HL-60 (cell line): ENCODE measurements around the gene DDOST.

ENCODE experiments used
- DNase-seq, 2 experiments: peaks; one replicate each; pipeline ENCODE4 v3.0.0-alpha.2; 2010 to 2020; ENCODE audit warnings: low read depth in 1 of 2, low spot score in 1 of 2
- H3K27ac ChIP-seq: fragments of 250-450 bp; sonication (Bioruptor Pico); replicated peaks from 2 replicates; pipeline ENCODE4 v1.5.1; 2020; ENCODE audit warnings: mild to moderate bottlenecking, moderate library complexity
- H3K27me3 ChIP-seq: fragments of 250-450 bp; sonication (Bioruptor Pico); 2 replicates; pipeline ENCODE4 v1.5.1; 2021; ENCODE audit warnings: mild to moderate bottlenecking, moderate library complexity; ENCODE audit not compliant: insufficient read depth, poor library complexity, severe bottlenecking
- H3K4me3 ChIP-seq: replicated peaks from 2 replicates; pipeline ENCODE4 v1.5.1; 2011; ENCODE audit warnings: mild to moderate bottlenecking, control low read depth, low read length; ENCODE audit not compliant: insufficient read depth
- GABPA ChIP-seq: IDR thresholded peaks from 2 replicates; pipeline ENCODE4 v1.6.1; 2012; ENCODE audit warnings: low read depth
- POLR2AphosphoS5 ChIP-seq: IDR thresholded peaks from 2 replicates; pipeline ENCODE4 v1.6.1; 2012; ENCODE audit warnings: low read depth
- TF ChIP-seq, protein P1 (sequence below): IDR thresholded peaks from 2 replicates; pipeline ENCODE4 v1.6.1; 2012; ENCODE audit warnings: low read depth; ENCODE audit not compliant: insufficient replicate concordance

DDOST gene

DNA sequence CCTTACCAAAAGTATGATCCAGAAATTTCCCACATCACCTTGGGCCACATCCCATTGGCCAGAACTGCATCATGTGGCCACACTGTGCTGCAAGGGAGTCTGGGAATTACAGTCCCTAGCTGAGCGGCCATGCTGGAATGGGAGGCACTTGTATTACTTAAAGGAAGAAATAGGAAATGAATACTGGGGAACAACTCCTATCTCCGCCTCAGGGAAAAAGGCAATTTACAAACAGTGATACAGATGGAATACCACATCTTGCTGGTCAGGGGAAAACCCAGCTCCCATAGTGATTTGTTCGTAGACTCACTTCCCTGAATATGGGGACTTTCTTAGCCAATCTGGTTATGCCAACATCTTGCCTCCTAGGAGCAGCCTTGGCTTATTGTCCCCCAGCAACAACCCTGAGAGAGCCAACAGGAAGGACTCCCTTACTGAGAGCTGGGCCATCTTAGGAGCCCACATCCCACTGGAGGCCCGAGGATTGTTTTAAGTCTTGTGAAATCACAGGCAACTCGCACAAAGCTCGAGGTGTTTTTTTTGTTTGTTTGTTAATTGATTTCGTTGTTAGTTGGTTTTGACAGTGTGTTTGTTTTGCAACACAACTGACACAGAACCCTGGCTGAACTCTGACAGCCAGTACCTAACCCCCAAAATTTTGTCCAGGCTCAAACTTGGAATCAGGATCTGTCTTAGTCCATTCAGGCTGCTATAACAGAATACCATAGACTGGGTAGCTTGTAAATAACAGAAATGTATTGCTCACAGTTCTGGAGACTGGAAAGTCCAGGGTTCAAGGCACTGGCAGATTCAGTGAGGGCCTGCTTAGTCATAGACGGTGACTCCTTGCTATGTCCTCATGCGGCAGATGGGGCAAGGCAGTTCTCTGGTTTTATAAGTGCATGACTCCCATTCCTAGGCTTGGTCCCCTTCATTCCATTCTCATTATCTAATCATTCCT is 57.4 kb downstream of the DDOST start:
- peak in 1 of 2 experiments; percentile 73 for DNase-seq
- Histone ChIP-seq H3K27me3 (no peaks in the 10 kb centered on the region), H3K27ac (peak overlapping the region; percentile 79), H3K4me3 (no peak overlapping the region)
- no peak for TF ChIP-seq GABPA

- DNase-seq = peak in 1 of 2 experiments; percentile 78
- peak overlapping the region; percentile 79 for H3K27ac ChIP-seq
- no peaks in the 10 kb centered on the region for H3K27me3 ChIP-seq
Measured at GRCh38 chr1:20602851-20603450, 58.2 kb downstream of the DDOST start.

More at GRCh38 chr1:20602851-20603450, 58.2 kb downstream of the DDOST start:
- H3K4me3 ChIP-seq = no peak overlapping the region
- TF ChIP-seq, protein P1, sequence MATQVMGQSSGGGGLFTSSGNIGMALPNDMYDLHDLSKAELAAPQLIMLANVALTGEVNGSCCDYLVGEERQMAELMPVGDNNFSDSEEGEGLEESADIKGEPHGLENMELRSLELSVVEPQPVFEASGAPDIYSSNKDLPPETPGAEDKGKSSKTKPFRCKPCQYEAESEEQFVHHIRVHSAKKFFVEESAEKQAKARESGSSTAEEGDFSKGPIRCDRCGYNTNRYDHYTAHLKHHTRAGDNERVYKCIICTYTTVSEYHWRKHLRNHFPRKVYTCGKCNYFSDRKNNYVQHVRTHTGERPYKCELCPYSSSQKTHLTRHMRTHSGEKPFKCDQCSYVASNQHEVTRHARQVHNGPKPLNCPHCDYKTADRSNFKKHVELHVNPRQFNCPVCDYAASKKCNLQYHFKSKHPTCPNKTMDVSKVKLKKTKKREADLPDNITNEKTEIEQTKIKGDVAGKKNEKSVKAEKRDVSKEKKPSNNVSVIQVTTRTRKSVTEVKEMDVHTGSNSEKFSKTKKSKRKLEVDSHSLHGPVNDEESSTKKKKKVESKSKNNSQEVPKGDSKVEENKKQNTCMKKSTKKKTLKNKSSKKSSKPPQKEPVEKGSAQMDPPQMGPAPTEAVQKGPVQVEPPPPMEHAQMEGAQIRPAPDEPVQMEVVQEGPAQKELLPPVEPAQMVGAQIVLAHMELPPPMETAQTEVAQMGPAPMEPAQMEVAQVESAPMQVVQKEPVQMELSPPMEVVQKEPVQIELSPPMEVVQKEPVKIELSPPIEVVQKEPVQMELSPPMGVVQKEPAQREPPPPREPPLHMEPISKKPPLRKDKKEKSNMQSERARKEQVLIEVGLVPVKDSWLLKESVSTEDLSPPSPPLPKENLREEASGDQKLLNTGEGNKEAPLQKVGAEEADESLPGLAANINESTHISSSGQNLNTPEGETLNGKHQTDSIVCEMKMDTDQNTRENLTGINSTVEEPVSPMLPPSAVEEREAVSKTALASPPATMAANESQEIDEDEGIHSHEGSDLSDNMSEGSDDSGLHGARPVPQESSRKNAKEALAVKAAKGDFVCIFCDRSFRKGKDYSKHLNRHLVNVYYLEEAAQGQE = no peak
- TF ChIP-seq POLR2AphosphoS5 = peak; percentile 52; the same call in 1 of the 2 replicates
